K562 (cell line): ENCODE measurements around the gene MEGF9. TPM values are rescaled to one million over a fixed set of nuclear protein-coding genes. Genes with fewer than 3 reads are reported as not detected.

Experiments used
- ATAC-seq: fragments of 200-7000 bp; cut with Tn5 transposase; 3 replicates; pipeline ENCODE4 v1.9.1; 2020; ENCODE audit warnings: moderate library complexity
- BruUV-seq: library from RNA; stranded (reverse); fragments of 400-500 nt; replicated peaks from 2 replicates; lab custom pipeline; 2021; lab: Mats Ljungman, UMichigan
- CTCF ChIA-PET: fragments of 300-600 bp; formaldehyde crosslinking; extraction: SDS; loops from one replicate; lab custom pipeline; 2021; ENCODE audit warnings: low intra/inter-chr PET ratio; lab: Yijun Ruan, JAX
- POLR2A ChIA-PET: fragments of 300-600, 350-650 bp; sonication (Branson Sonifier 250); formaldehyde crosslinking; extraction: SDS; loops from one replicate; lab custom pipeline; 2021; ENCODE audit warnings: antibody characterized with exemption, inconsistent platforms; lab: Yijun Ruan, JAX
- DNase-seq, 4 experiments: peaks; one replicate each; pipeline versions ENCODE4 v3.0.0 to v3.0.0-alpha.2; 2011 to 2018; ENCODE audit warnings: low spot score in 3 of 4, mixed read lengths in 3 of 4; ENCODE audit errors: extremely low read depth in 1 of 4
- FAIRE-seq: peaks from 2 replicates; lab custom pipeline; 2011; peaks lifted over from hg19 to GRCh38; lab: Jason Lieb, UNC
- H2AFZ ChIP-seq: 2 replicates; pipeline ENCODE4 v1.6.0; 2011; ENCODE audit warnings: low read depth, low read length, control low read depth, inconsistent platforms
- H3K27ac ChIP-seq: fragments of 200-600 bp; 3 replicates; pipeline ENCODE4 v1.8.0; 2011; ENCODE audit warnings: low read depth, mild to moderate bottlenecking, control low read depth, inconsistent platforms, low read length, moderate library complexity, mixed read lengths; ENCODE audit errors: extremely low read depth
- H3K27me3 ChIP-seq, 2 experiments: fragments of 300-600 bp in 1 of 2; 2 replicates in 1 of 2; 3 replicates in 1 of 2; pipeline versions ENCODE4 v1.6.0 to v1.8.0; 2011; ENCODE audit warnings: inconsistent platforms in 2 of 2, low read length in 2 of 2, mild to moderate bottlenecking in 1 of 2, mixed read lengths in 1 of 2, moderate library complexity in 1 of 2; ENCODE audit not compliant: control insufficient read depth in 2 of 2, insufficient read depth in 2 of 2
- H3K36me3 ChIP-seq: fragments of 300-600 bp; 3 replicates; pipeline ENCODE4 v1.8.0; 2011; ENCODE audit warnings: mild to moderate bottlenecking, low read length, inconsistent platforms; ENCODE audit not compliant: control insufficient read depth, insufficient read depth
- H3K4me1 ChIP-seq, 2 experiments: fragments of 200-600 bp in 1 of 2; replicated peaks in 1 of 2; 2 replicates in 1 of 2; 3 replicates in 1 of 2; pipeline versions ENCODE4 v1.5.1 to v1.8.0; 2011; ENCODE audit warnings: inconsistent platforms in 2 of 2, low read length in 2 of 2, mild to moderate bottlenecking in 1 of 2, mixed read lengths in 1 of 2, moderate library complexity in 1 of 2; ENCODE audit not compliant: control insufficient read depth in 2 of 2, insufficient read depth in 2 of 2
- H3K4me2 ChIP-seq: 2 replicates; pipeline ENCODE4 v1.6.1; 2011; ENCODE audit warnings: low read length, control low read depth, inconsistent platforms, mixed read lengths; ENCODE audit not compliant: insufficient read depth
- H3K4me3 ChIP-seq: fragments of 200-600 bp; sonication (generic), shearing (Covaris generic); 2 replicates; pipeline ENCODE4 v1.5.1; 2016; ENCODE audit warnings: control low read depth, inconsistent platforms
- H3K79me2 ChIP-seq: fragments of 200-600 bp; 3 replicates; pipeline ENCODE4 v1.8.0; 2011; ENCODE audit warnings: low read length, inconsistent platforms; ENCODE audit not compliant: control insufficient read depth, insufficient read depth
- H3K9ac ChIP-seq, 2 experiments: 2 replicates each; pipeline versions ENCODE4 v1.6.0 to v1.6.1; 2011; ENCODE audit warnings: low read depth in 2 of 2, low read length in 2 of 2, control low read depth in 1 of 2, inconsistent platforms in 1 of 2, mild to moderate bottlenecking in 1 of 2, mixed read lengths in 1 of 2; ENCODE audit not compliant: insufficient read depth in 1 of 2
- H3K9me1 ChIP-seq: one replicate; pipeline ENCODE4 v1.6.0; 2011; ENCODE audit warnings: inconsistent platforms, mild to moderate bottlenecking, low read length, moderate library complexity; ENCODE audit not compliant: control insufficient read depth, insufficient read depth
- H3K9me3 ChIP-seq: replicated peaks from 2 replicates; pipeline ENCODE4 v1.5.1; 2011; ENCODE audit warnings: low read depth, low read length, inconsistent platforms; ENCODE audit not compliant: control insufficient read depth, insufficient read depth
- H4K20me1 ChIP-seq: replicated peaks from 2 replicates; pipeline ENCODE4 v1.6.1; 2011; ENCODE audit warnings: low read length, inconsistent platforms, mixed read lengths; ENCODE audit not compliant: control insufficient read depth, insufficient read depth
- EZH2 ChIP-seq: IDR thresholded peaks from 2 replicates; pipeline ENCODE4 v1.6.1; 2012; ENCODE audit warnings: low read depth, mild to moderate bottlenecking, inconsistent platforms, low read length, borderline replicate concordance
- HDAC1 ChIP-seq, 2 experiments: fragments of 450-650 bp; IDR thresholded peaks; 2 replicates each; pipeline ENCODE4 v1.6.1; 2016 to 2017; ENCODE audit warnings: inconsistent platforms in 1 of 2, mild to moderate bottlenecking in 1 of 2, moderate library complexity in 1 of 2
- KHSRP ChIP-seq: fragments of 450-650 bp; IDR thresholded peaks from 2 replicates; pipeline ENCODE4 v1.6.1; 2017
- PTBP1 ChIP-seq: fragments of 200-400 bp; formaldehyde crosslinking; IDR thresholded peaks from 2 replicates; pipeline ENCODE4 v1.6.1; 2017; ENCODE audit warnings: low read depth, low read length
- SRSF7 ChIP-seq: fragments of 200-400 bp; formaldehyde crosslinking; optimal IDR thresholded peaks from 2 replicates; pipeline ENCODE3; 2017; ENCODE audit warnings: mild to moderate bottlenecking, low read depth, low read length
- ZNF584 ChIP-seq: fragments of 200-800 bp; sonication (Bioruptor generic); IDR thresholded peaks from 2 replicates; pipeline ENCODE4 v1.6.1; 2016; ENCODE audit warnings: low read depth, mild to moderate bottlenecking, missing genetic modification characterization, missing compliant biosample characterization
- ZNF79 ChIP-seq: fragments of 250-450 bp; sonication (Bioruptor Pico); IDR thresholded peaks from 2 replicates; pipeline ENCODE4 v1.4.0; 2020; ENCODE audit warnings: low read depth, mild to moderate bottlenecking, moderate library complexity
- in situ Hi-C: fragments of 300-500 bp; cut with MboI; formaldehyde crosslinking; loops from 4 replicates; pipeline ENCODE4 v1.15.0; 2018; ENCODE audit warnings: inconsistent platforms, mixed read lengths
- intact Hi-C: fragments of 100-400 bp; cut with micrococcal nuclease; formaldehyde crosslinking; loops from 2 replicates; pipeline ENCODE4 v1.14.2; 2022
- polyA plus RNA-seq, 8 experiments: library from polyadenylated mRNA; depleted of rRNA in 4 of 8; stranded (reverse) in 5 of 8; unstranded in 3 of 8; fragments of >200 nt; fragmentation: Nextera tagmentation in 2 of 8; fragmentation: Illumina TruSeq in 1 of 8; extraction: Ambion mirVana in 2 of 8; extraction: Trizol in 1 of 8; gene quantifications; 2 replicates each; pipeline versions ENCODE4 v1.2.1 to v1.2.3, GENCODE V29; 2011 to 2014; ENCODE audit warnings: inconsistent platforms in 1 of 8, missing spikeins in 1 of 8
- total RNA-seq, 7 experiments: library from RNA; depleted of rRNA in 6 of 7; stranded (reverse); fragments of >200 nt in 6 of 7; fragmentation: Illumina TruSeq in 2 of 7; extraction: Trizol in 2 of 7; gene quantifications; 2 replicates each; pipeline versions ENCODE4 v1.2.1 to v1.2.3, GENCODE V29; 2011 to 2021; ENCODE audit warnings: low replicate concordance in 1 of 7

The MEGF9 gene
- total and polyA plus RNA-seq, 9 of the 15 experiments (the other 6 are each of a cell fraction or from before 2014, with no cell fraction given): 2.1 to 6.2 (median 3.8) TPM

GRCh38 chr9:120740132-120740531 is 25.9 kb upstream of the MEGF9 start:
- Histone ChIP-seq H3K27me3 (no peaks in the 10 kb centered on the region), H3K36me3 (no peaks in the 10 kb centered on the region), H3K4me1 (no peaks in the 10 kb centered on the region; a peak in 1 of 5 replicates), H2AFZ (no peak overlapping the region), H3K4me3 (no peak overlapping the region)
- no TSS peak for BruUV-seq
- POLR2A ChIA-PET: interaction anchor here (0.6 to 0.9 kb wide), 2 partner anchors 155 to 157 kb away, joined by 3 read pairs; no protein-coding TSS in a partner anchor
- no peak for TF ChIP-seq ZNF584 (CRISPR knock-in tag)
- no peak for TF ChIP-seq PTBP1
- no peak for TF ChIP-seq EZH2
- TF ChIP-seq KHSRP: no peak
- TF ChIP-seq HDAC1 (IDR thresholded peaks at IDR 0.05): no peak
- no peak for TF ChIP-seq ZNF79
- no peak for TF ChIP-seq SRSF7
- TF ChIP-seq, all 486 proteins: peak for 0
- DNase-seq (no peak), FAIRE-seq (no peak), ATAC-seq (no peak)
- no peaks in the 10 kb centered on the region for H3K79me2 ChIP-seq
- CTCF ChIA-PET: no interaction called here
- H3K9ac ChIP-seq: no peak overlapping the region
- no peaks in the 10 kb centered on the region for H4K20me1 ChIP-seq
- H3K4me2 ChIP-seq: no peak overlapping the region
- H3K9me1 ChIP-seq: no peaks in the 10 kb centered on the region
- in situ Hi-C loops: loop anchor here (5.0 to 10.0 kb wide), 2 partner anchors 325 to 427 kb away; no protein-coding TSS in a partner anchor
- H3K27ac ChIP-seq: no peak overlapping the region
- no peaks in the 10 kb centered on the region for H3K9me3 ChIP-seq
- intact Hi-C loops: loop anchor here (5.0 to 10.0 kb wide), 5 partner anchors 197 to 662 kb away; no protein-coding TSS in a partner anchor
